ENCODE data around the gene NOTCH1. TPM values are rescaled to one million over a fixed set of nuclear protein-coding genes. Genes with fewer than 3 reads are reported as not detected.

NOTCH1 gene
- total and polyA plus RNA-seq, 2 of the 8 experiments (the other 6 are each of a cell fraction or from before 2014, with no cell fraction given), result 6.9 to 55.6 TPM

GRCh38 chr9:136481558-136481957 lies 64.3 kb downstream of the NOTCH1 start:
- Histone ChIP-seq H2BK120ac (replicated peaks; ENCODE audit: low read depth, low read length) (no peak overlapping the region), H4K91ac (replicated peaks; ENCODE audit: insufficient read length, low read length) (no peak overlapping the region), H3K27me3 (replicated peaks in 1 of 4; ENCODE audit: control insufficient read depth in 3 of 4, extremely low read depth in 1 of 4, insufficient read depth in 3 of 4, low read length in 3 of 4) (no peaks in the 10 kb centered on the region), H3K9ac (replicated peaks in 1 of 4; ENCODE audit: extremely low read depth in 1 of 4, low read depth in 3 of 4, low read length in 3 of 4) (peak overlapping the region in 3 of 4 experiments; percentile 5 to 96 (median 89); a peak in 4 of 7 replicates), H3K14ac (ENCODE audit: insufficient read length) (no peak overlapping the region), H3K79me2 (ENCODE audit: control insufficient read depth in 1 of 2, insufficient read depth in 2 of 2, low read length in 2 of 2) (peaks cover 21 to 56% of the 10 kb centered on the region in 2 experiments), H3K4me2 (ENCODE audit: insufficient read depth in 1 of 2, low read depth in 2 of 2, low read length in 2 of 2) (peak overlapping the region; percentile 76 to 91), H3K56ac (replicated peaks; ENCODE audit: insufficient read length, low read depth, low read length) (no peak overlapping the region), H4K8ac (ENCODE audit: extremely low read depth, insufficient read depth, low read length) (no peak overlapping the region), H3K18ac (ENCODE audit: extremely low read depth, low read length) (no peak overlapping the region), H2BK15ac (ENCODE audit: low read length) (no peak overlapping the region), H2BK5ac (ENCODE audit: low read depth, low read length) (no peak overlapping the region; the same call in 1 of the 2 replicates), H3K36me3 (ENCODE audit: control insufficient read depth in 2 of 4, insufficient read depth in 4 of 4, low read length in 3 of 4) (peaks cover 4 to 14% (median 6%) of the 10 kb centered on the region in 4 experiments; a peak in 6 of 8 replicates), H3K23me2 (ENCODE audit: low read depth, low read length) (peaks cover 9% of the 10 kb centered on the region; the same call in 1 of the 2 replicates), H3K79me1 (ENCODE audit: low read depth, low read length) (no peaks in the 10 kb centered on the region; the same call in none of the 2 replicates), H2AFZ (ENCODE audit: low read length) (no peak overlapping the region), H4K5ac (ENCODE audit: insufficient read length, low read depth, low read length) (no peak overlapping the region), H3K9me3 (ENCODE audit: insufficient read depth in 2 of 2, low read depth in 1 of 2, low read length in 1 of 2) (no peaks in the 10 kb centered on the region), H4K20me1 (replicated peaks in 1 of 2; ENCODE audit: control insufficient read depth in 1 of 2, insufficient read depth in 2 of 2, low read length in 2 of 2) (peaks cover 12 to 24% of the 10 kb centered on the region in 2 experiments), H3K23ac (ENCODE audit: insufficient read length) (no peak overlapping the region), H3K4me3 (ENCODE audit: extremely low read depth in 1 of 4, insufficient read depth in 2 of 4, low read depth in 3 of 4, low read length in 4 of 4) (peak overlapping the region; percentile 75 to 88 (median 84); a peak in 7 of 8 replicates), H2BK12ac (ENCODE audit: low read depth, low read length) (no peak overlapping the region), H2AK5ac (ENCODE audit: low read depth, low read length) (no peak overlapping the region), H3K27ac (ENCODE audit: low read depth, low read length) (no peak overlapping the region), H3K4me1 (replicated peaks in 1 of 4; ENCODE audit: control insufficient read depth in 3 of 4, insufficient read depth in 4 of 4, low read length in 3 of 4) (peaks cover 2 to 13% (median 3%) of the 10 kb centered on the region in 4 experiments), H2BK20ac (ENCODE audit: low read length) (no peak overlapping the region), H3K4ac (replicated peaks; ENCODE audit: insufficient read length, low read depth, low read length) (no peak overlapping the region)
- WGBS, 2 experiments (ENCODE audit: extremely low coverage in 1 of 2, insufficient coverage in 1 of 2, insufficient read length in 1 of 2, insufficient replicate concordance in 2 of 2, low coverage in 1 of 2, low lambda C conversion rate in 2 of 2, missing lambda C conversion rate in 1 of 2), result 72% methylated on average over 5 of the region's 5 CpGs; no CpG with 5 or more reads in 1 of the 2 experiments
- FAIRE-seq, result no peak
- ChIA-PET POLR2A (ENCODE audit: partially characterized antibody) (interaction anchor here (1.2 to 1.4 kb wide), 2 partner anchors 8 to 72 kb away, joined by 3 to 6 read pairs; no protein-coding TSS in a partner anchor), CTCF (ENCODE audit: partially characterized antibody) (interaction anchor here (0.9 kb wide), 1 partner anchor 81 kb away, joined by 3 read pairs; no protein-coding TSS in a partner anchor)
- no peak for DNase-seq (ENCODE audit: low read depth in 1 of 2, low spot score in 2 of 2)
- no peak for TF ChIP-seq TAF7 (optimal IDR thresholded peaks at IDR 0.05; ENCODE audit: borderline replicate concordance, low read depth, low read length)
- no peak for TF ChIP-seq BCL11A (IDR thresholded peaks at IDR 0.05; ENCODE audit: low read depth in 2 of 2, low read length in 2 of 2)
- TF ChIP-seq CHD2 (IDR thresholded peaks at IDR 0.05; ENCODE audit: low read length), result no peak
- no peak for TF ChIP-seq USF2 (IDR thresholded peaks at IDR 0.05; ENCODE audit: low read length)
- TF ChIP-seq SP2 (IDR thresholded peaks at IDR 0.05; ENCODE audit: low read length), result no peak
- TF ChIP-seq POU5F1 (IDR thresholded peaks at IDR 0.05; ENCODE audit: low read depth, low read length), result no peak
- no peak for TF ChIP-seq SIRT6 (IDR thresholded peaks at IDR 0.05; ENCODE audit: low read length)
- no peak for TF ChIP-seq SIN3A (conservative IDR thresholded peaks at IDR 0.05 in 1 of 2, IDR thresholded peaks at IDR 0.05 in 1 of 2; ENCODE audit: low read depth in 1 of 2, low read length in 2 of 2)
- no peak for TF ChIP-seq KDM4A (IDR thresholded peaks at IDR 0.05; ENCODE audit: low read depth, low read length, severe bottlenecking)
- TF ChIP-seq GTF2F1 (IDR thresholded peaks at IDR 0.05; ENCODE audit: borderline replicate concordance, low read depth, low read length), result no peak
- no peak for TF ChIP-seq SRF (IDR thresholded peaks at IDR 0.05; ENCODE audit: low read depth, low read length)
- TF ChIP-seq CBX8 (IDR thresholded peaks at IDR 0.05; ENCODE audit: borderline replicate concordance, low read depth, low read length), result no peak
- no peak for TF ChIP-seq SP1 (IDR thresholded peaks at IDR 0.05; ENCODE audit: low read depth, low read length)
